TTC549 (cell line): ENCODE measurements around the gene KNOP1.
"Not testable (repeated sequence)": the region's sequence is repeated elsewhere in the genome, so short reads cannot be mapped to it uniquely, and the experiment has no call there.

ENCODE experiments used
- FAIRE-seq: peaks from 2 replicates; lab custom pipeline; 2012; peaks lifted over from hg19 to GRCh38; lab: Jason Lieb, UNC

KNOP1 gene

GRCh38 chr16:19741354-19741753, 23.3 kb upstream of the KNOP1 start:
- FAIRE-seq, result no peak

GRCh38 chr16:19737306-19738038, 19.4 kb upstream of the KNOP1 start:
- no peak for FAIRE-seq

- FAIRE-seq, result no peak
Observed at GRCh38 chr16:19735074-19735867, 17.2 kb upstream of the KNOP1 start.

GRCh38 chr16:19733551-19733950, 15.5 kb upstream of the KNOP1 start:
- FAIRE-seq, result no peak

GRCh38 chr16:19728636-19728965, 10.6 kb upstream of the KNOP1 start:
- no peak for FAIRE-seq

- FAIRE-seq, result no peak
Observed at GRCh38 chr16:19722981-19723380, 5.0 kb upstream of the KNOP1 start.

- no peak for FAIRE-seq
Observed at GRCh38 chr16:19722269-19722952, 4.4 kb upstream of the KNOP1 start.

GRCh38 chr16:19718624-19718965, 568 bp upstream of the KNOP1 start:
- FAIRE-seq, result no peak

GRCh38 chr16:19717314-19717713, 713 bp downstream of the KNOP1 start:
- FAIRE-seq, result no peak

- not testable (repeated sequence) for FAIRE-seq
Observed at GRCh38 chr16:19716728-19717127, 1.3 kb downstream of the KNOP1 start.

- no peak for FAIRE-seq
Observed at GRCh38 chr16:19716183-19716582, 1.8 kb downstream of the KNOP1 start.

GRCh38 chr16:19715566-19715965, 2.5 kb downstream of the KNOP1 start:
- FAIRE-seq, result no peak

- no peak for FAIRE-seq
Observed at GRCh38 chr16:19713697-19714096, 4.3 kb downstream of the KNOP1 start.

- no peak for FAIRE-seq
Observed at GRCh38 chr16:19712418-19713058, 5.5 kb downstream of the KNOP1 start.

GRCh38 chr16:19711643-19712042, 6.4 kb downstream of the KNOP1 start:
- no peak for FAIRE-seq

- no peak for FAIRE-seq
Observed at GRCh38 chr16:19710991-19711545, 7.0 kb downstream of the KNOP1 start.

GRCh38 chr16:19710191-19710908, 7.7 kb downstream of the KNOP1 start:
- FAIRE-seq, result no peak

GRCh38 chr16:19709381-19710136, 8.5 kb downstream of the KNOP1 start:
- FAIRE-seq, result no peak

GRCh38 chr16:19708296-19709205, 9.5 kb downstream of the KNOP1 start:
- no peak for FAIRE-seq
